Activated CD4-positive, alpha-beta memory T cell treated with anti-CD3 and anti-CD28 coated beads for 36 hours (primary cell): ENCODE results near the gene D2HGDH. TPM values are rescaled to one million over a fixed set of nuclear protein-coding genes. Genes with fewer than 3 reads are reported as not detected.
"Not testable (repeated sequence)": the region's sequence is repeated elsewhere in the genome, so short reads cannot be mapped to it uniquely, and the experiment has no call there.

ENCODE experiments used
- CTCF ChIA-PET: fragments of 350-600 bp; sonication (Branson Sonifier 250); formaldehyde crosslinking; loops from one replicate; lab custom pipeline; 2021; ENCODE audit warnings: antibody characterized with exemption, inconsistent platforms; lab: Charles Lee
- POLR2A ChIA-PET: fragments of 350-600 bp; sonication (Branson Sonifier 250); formaldehyde crosslinking; loops from one replicate; lab custom pipeline; 2021; ENCODE audit warnings: antibody characterized with exemption; lab: Charles Lee
- DNase-seq: peaks from one replicate; pipeline ENCODE4 v3.0.0-alpha.2; 2020
- H3K27ac Mint-ChIP-seq: one replicate; pipeline ENCODE4 v1.8.0; 2021; ENCODE audit warnings: mixed read lengths
- H3K27me3 Mint-ChIP-seq: one replicate; pipeline ENCODE4 v1.8.0; 2021; ENCODE audit warnings: mixed read lengths
- H3K36me3 Mint-ChIP-seq: one replicate; pipeline ENCODE4 v1.8.0; 2021; ENCODE audit warnings: mixed read lengths
- H3K4me1 Mint-ChIP-seq: one replicate; pipeline ENCODE4 v1.8.0; 2021; ENCODE audit warnings: low read depth, mixed read lengths
- H3K4me3 Mint-ChIP-seq: one replicate; pipeline ENCODE4 v1.8.0; 2021; ENCODE audit warnings: mild to moderate bottlenecking, mixed read lengths
- H3K9me3 Mint-ChIP-seq: one replicate; pipeline ENCODE4 v1.8.0; 2021; ENCODE audit warnings: mixed read lengths
- intact Hi-C: fragments of 100-400 bp; cut with micrococcal nuclease; formaldehyde crosslinking; loops from one replicate; pipeline ENCODE4 v1.15.1; 2023
- total RNA-seq, 2 experiments: library from RNA; stranded (reverse); gene quantifications; one replicate each; pipeline ENCODE4 v1.2.3, GENCODE V29; 2021

The D2HGDH gene
- total RNA-seq, 2 experiments from 2014 or later, result 27.5 to 28.2 TPM

GRCh38 chr2:241798081-241798630 is 63.7 kb downstream of the D2HGDH start:
- Mint-ChIP-seq H3K4me3 (no peak overlapping the region), H3K27me3 (no peaks in the 10 kb centered on the region), H3K4me1 (no peaks in the 10 kb centered on the region), H3K36me3 (no peaks in the 10 kb centered on the region), H3K27ac (no peak overlapping the region), H3K9me3 (no peaks in the 10 kb centered on the region)
- ChIA-PET CTCF (no interaction called here), POLR2A (no interaction called here)
- intact Hi-C loops, result no loop called here
- DNase-seq, result peak; percentile 7

- ChIA-PET POLR2A (no interaction called here), CTCF (no interaction called here)
- DNase-seq, result peak; percentile 7
- Mint-ChIP-seq H3K9me3 (no peaks in the 10 kb centered on the region), H3K27me3 (peaks cover 3% of the 10 kb centered on the region), H3K4me3 (no peak overlapping the region), H3K36me3 (no peaks in the 10 kb centered on the region), H3K4me1 (peaks cover 3% of the 10 kb centered on the region), H3K27ac (no peak overlapping the region)
- intact Hi-C loops, result no loop called here
These were observed 64.4 kb downstream of the D2HGDH start for GRCh38 chr2:241798631-241799521.

- intact Hi-C loops, result loop anchor here (5.0 kb wide), 1 partner anchor 43 kb away; no protein-coding TSS in a partner anchor
- CTCF ChIA-PET, result no interaction called here
- peaks cover 5% of the 10 kb centered on the region for H3K4me1 Mint-ChIP-seq
- no peaks in the 10 kb centered on the region for H3K9me3 Mint-ChIP-seq
- H3K36me3 Mint-ChIP-seq, result no peaks in the 10 kb centered on the region
- DNase-seq, result peak; percentile 8
- no peak overlapping the region for H3K27ac Mint-ChIP-seq
- H3K27me3 Mint-ChIP-seq, result peaks cover 3% of the 10 kb centered on the region
- H3K4me3 Mint-ChIP-seq, result no peak overlapping the region
- POLR2A ChIA-PET, result no interaction called here
These were observed 65.2 kb downstream of the D2HGDH start for GRCh38 chr2:241799522-241800197.

- POLR2A ChIA-PET, H3K27ac Mint-ChIP-seq: not testable (repeated sequence)
These were observed 65.9 kb downstream of the D2HGDH start for GRCh38 chr2:241800198-241800903.

GRCh38 chr2:241801611-241802420 is 67.4 kb downstream of the D2HGDH start:
- ChIA-PET POLR2A (no interaction called here), CTCF (no interaction called here)
- no peaks in the 10 kb centered on the region for H3K36me3 Mint-ChIP-seq
- intact Hi-C loops, result loop anchor here (5.0 kb wide), 1 partner anchor 40 kb away; no protein-coding TSS in a partner anchor
- H3K4me1 Mint-ChIP-seq, result peaks cover 9% of the 10 kb centered on the region
- H3K9me3 Mint-ChIP-seq, result no peaks in the 10 kb centered on the region
- H3K4me3 Mint-ChIP-seq, result no peak overlapping the region
- peaks cover 3% of the 10 kb centered on the region for H3K27me3 Mint-ChIP-seq
- no peak overlapping the region for H3K27ac Mint-ChIP-seq
- DNase-seq, result peak; percentile 7

More at GRCh38 chr2:241800198-241800903, 65.9 kb downstream of the D2HGDH start:
- H3K9me3 Mint-ChIP-seq, H3K4me1 Mint-ChIP-seq, H3K27me3 Mint-ChIP-seq, H3K36me3 Mint-ChIP-seq, CTCF ChIA-PET, H3K4me3 Mint-ChIP-seq: not testable (repeated sequence)
- DNase-seq, result peak; percentile 7
- intact Hi-C loops, result loop anchor here (5.0 kb wide), 1 partner anchor 42 kb away; no protein-coding TSS in a partner anchor

- Mint-ChIP-seq H3K9me3 (no peaks in the 10 kb centered on the region), H3K27ac (no peak overlapping the region), H3K4me3 (no peak overlapping the region), H3K27me3 (peaks cover 3% of the 10 kb centered on the region), H3K36me3 (no peaks in the 10 kb centered on the region), H3K4me1 (peaks cover 9% of the 10 kb centered on the region)
- intact Hi-C loops, result loop anchor here (5.0 kb wide), 1 partner anchor 40 kb away; no protein-coding TSS in a partner anchor
- DNase-seq, result peak; percentile 8
- POLR2A ChIA-PET, result no interaction called here
- CTCF ChIA-PET, result interaction anchor here (2.4 to 2.6 kb wide), 2 partner anchors 69 to 75 kb away, joined by 10 to 12 read pairs; partner anchors contain the start of gene D2HGDH
These were observed 68.2 kb downstream of the D2HGDH start for GRCh38 chr2:241802421-241803318.

GRCh38 chr2:241803387-241804325 is 69.2 kb downstream of the D2HGDH start:
- no peaks in the 10 kb centered on the region for H3K36me3 Mint-ChIP-seq
- intact Hi-C loops, result loop anchor here (5.0 kb wide), 1 partner anchor 39 kb away; no protein-coding TSS in a partner anchor
- peaks cover 6% of the 10 kb centered on the region for H3K27me3 Mint-ChIP-seq
- H3K9me3 Mint-ChIP-seq, result no peaks in the 10 kb centered on the region
- H3K4me1 Mint-ChIP-seq, result peaks cover 9% of the 10 kb centered on the region
- CTCF ChIA-PET, result interaction anchor here (1.0 to 2.6 kb wide), 4 partner anchors 39 to 75 kb away, joined by 3 to 12 read pairs (median 7); partner anchors contain the start of gene D2HGDH
- peak overlapping the region; percentile 63 for H3K4me3 Mint-ChIP-seq
- peak; percentile 58 for DNase-seq
- H3K27ac Mint-ChIP-seq, result no peak overlapping the region
- POLR2A ChIA-PET, result interaction anchor here (0.8 to 1.3 kb wide), 4 partner anchors 37 to 166 kb away, joined by 3 to 5 read pairs (median 3); partner anchors contain the start of gene ATG4B

- ChIA-PET POLR2A (interaction anchor here (0.5 to 1.3 kb wide), 5 partner anchors 36 to 167 kb away, joined by 3 to 5 read pairs (median 3); partner anchors contain the start of gene ATG4B), CTCF (interaction anchor here (1.0 to 2.6 kb wide), 4 partner anchors 40 to 74 kb away, joined by 3 to 12 read pairs (median 7); partner anchors contain the start of gene D2HGDH)
- intact Hi-C loops, result loop anchor here (5.0 kb wide), 1 partner anchor 38 kb away; no protein-coding TSS in a partner anchor
- no peaks in the 10 kb centered on the region for H3K36me3 Mint-ChIP-seq
- peak; percentile 38 for DNase-seq
- H3K4me1 Mint-ChIP-seq, result peaks cover 9% of the 10 kb centered on the region
- H3K27ac Mint-ChIP-seq, result no peak overlapping the region
- peaks cover 6% of the 10 kb centered on the region for H3K27me3 Mint-ChIP-seq
- H3K9me3 Mint-ChIP-seq, result no peaks in the 10 kb centered on the region
- H3K4me3 Mint-ChIP-seq, result peak overlapping the region; percentile 54
These were observed 70.1 kb downstream of the D2HGDH start for GRCh38 chr2:241804326-241805229.

GRCh38 chr2:241806217-241806616 is 71.8 kb downstream of the D2HGDH start:
- POLR2A ChIA-PET, CTCF ChIA-PET, intact Hi-C loops: not testable (repeated sequence)

More at GRCh38 chr2:241806217-241806616, 71.8 kb downstream of the D2HGDH start:
- H3K36me3 Mint-ChIP-seq, H3K27ac Mint-ChIP-seq, H3K9me3 Mint-ChIP-seq, H3K4me3 Mint-ChIP-seq, DNase-seq, H3K4me1 Mint-ChIP-seq, H3K27me3 Mint-ChIP-seq: not testable (repeated sequence)
